ENCODE results near the gene TADA1. TPM values are rescaled to one million over a fixed set of nuclear protein-coding genes. Genes with fewer than 3 reads are reported as not detected.

The TADA1 gene
- total and polyA plus RNA-seq, 3 donors from 2014 or later, result 19.2 to 25.8 (median 22.0) TPM

DNA sequence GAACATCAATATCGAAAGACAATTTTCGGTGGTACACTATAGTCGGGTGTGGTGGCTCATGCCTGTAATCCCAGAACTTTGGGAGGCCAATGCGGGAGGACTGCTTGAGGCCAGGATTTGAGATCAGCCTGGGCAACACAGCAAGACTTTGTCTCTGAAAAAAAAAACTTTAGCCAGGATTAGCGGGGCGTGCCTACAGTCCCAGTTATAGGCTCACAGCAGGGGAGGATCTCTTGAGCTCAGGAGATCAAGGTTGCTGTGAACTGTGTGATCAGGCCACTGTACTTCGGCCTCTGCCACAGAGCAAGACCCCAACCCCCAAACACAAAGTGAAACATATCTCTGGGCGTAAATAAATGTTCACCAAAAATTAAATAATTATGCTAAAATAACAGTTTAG lies 1.6 kb downstream of the TADA1 start:
- no peaks in the 10 kb centered on the region for H3K36me3 ChIP-seq (ENCODE audit: low read depth, missing control alignments)

DNA sequence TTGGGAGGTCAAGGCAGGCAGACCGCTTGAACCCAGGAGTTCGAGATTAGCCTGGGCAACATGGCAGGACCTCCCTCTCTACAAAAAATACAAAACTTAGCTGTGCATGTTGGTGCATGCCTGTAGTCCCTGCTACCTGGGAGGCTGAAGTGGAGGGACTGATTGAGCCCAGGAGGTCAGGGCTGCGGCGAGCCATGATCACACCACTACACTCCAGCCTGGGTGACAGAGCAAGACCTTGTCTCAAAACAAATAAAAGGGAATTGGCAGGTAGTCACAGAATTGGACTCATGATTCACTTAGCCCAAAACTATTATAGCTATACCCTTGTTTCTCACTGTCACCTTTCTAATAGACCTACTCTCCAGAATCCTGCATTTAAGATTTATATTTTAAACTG lies 5.5 kb downstream of the TADA1 start:
- Histone ChIP-seq H3K27me3 (no peaks in the 10 kb centered on the region), H3K4me1 (peaks cover 5% of the 10 kb centered on the region), H3K27ac (no peak overlapping the region), H3K9me3 (no peaks in the 10 kb centered on the region), H3K4me3 (no peak overlapping the region), H3K36me3 (ENCODE audit: low read depth, missing control alignments) (no peaks in the 10 kb centered on the region)
- TF ChIP-seq CTCF (IDR thresholded peaks at IDR 0.05) (no peak), POLR2A (IDR thresholded peaks at IDR 0.05) (no peak)
- intact Hi-C loops (cut with DNase I; ENCODE audit: low total_unique reads), result no loop called here
- no peak for DNase-seq
- WGBS, 2 donors, result 91 to 97% methylated on average over 4 of the region's 4 CpGs

More for the DNA sequence above, 1.6 kb downstream of the TADA1 start:
- Histone ChIP-seq H3K27ac (no peak overlapping the region), H3K4me3 (no peak overlapping the region), H3K27me3 (no peaks in the 10 kb centered on the region), H3K4me1 (peaks cover 8% of the 10 kb centered on the region), H3K9me3 (no peaks in the 10 kb centered on the region)
- 76 to 83% methylated on average over 8 of the region's 8 CpGs for WGBS, 2 donors
- no peak for DNase-seq
- intact Hi-C loops (cut with DNase I; ENCODE audit: low total_unique reads), result no loop called here
- TF ChIP-seq CTCF (IDR thresholded peaks at IDR 0.05) (no peak), POLR2A (IDR thresholded peaks at IDR 0.05) (no peak)

DNA sequence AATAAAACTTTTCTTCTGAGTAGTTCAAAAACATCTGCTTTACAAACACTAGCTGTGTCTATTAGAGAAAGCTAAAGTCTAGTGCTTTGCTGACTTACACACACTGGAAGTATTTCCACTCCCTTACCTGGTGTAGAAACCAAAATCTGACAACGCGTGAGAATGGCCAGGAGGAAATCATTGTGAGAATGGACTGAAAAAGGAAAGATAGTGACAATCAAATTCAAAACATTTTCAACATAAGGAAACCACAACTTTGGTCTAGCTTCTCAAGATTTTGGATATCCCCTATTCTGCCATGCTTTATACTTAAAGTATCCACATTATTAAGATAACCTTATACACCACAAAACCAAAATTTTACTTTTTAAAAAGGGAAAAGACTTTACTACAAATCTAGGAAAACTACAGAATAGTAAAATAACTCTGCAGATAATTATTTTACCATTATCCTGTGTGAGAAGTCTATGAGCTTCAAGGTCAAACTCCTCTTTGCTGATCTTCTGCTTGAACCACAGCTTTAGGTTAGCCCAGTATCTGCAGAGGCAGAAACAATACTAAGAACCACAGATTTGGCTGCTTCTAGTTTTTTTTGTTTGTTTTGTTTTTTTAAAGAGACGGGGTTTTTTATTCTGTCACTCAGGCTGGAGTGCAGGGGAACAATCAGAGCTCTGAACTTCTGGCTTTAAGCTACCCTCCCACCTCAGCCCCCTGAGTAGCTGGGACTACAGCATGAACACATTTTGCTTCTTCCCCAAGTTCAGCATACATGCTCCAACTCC lies 6.6 kb downstream of the TADA1 start:
- H3K27ac ChIP-seq, result no peak overlapping the region
- H3K9me3 ChIP-seq, result no peaks in the 10 kb centered on the region
- TF ChIP-seq CTCF (IDR thresholded peaks at IDR 0.05), result no peak
- TF ChIP-seq POLR2A (IDR thresholded peaks at IDR 0.05), result no peak
- no peaks in the 10 kb centered on the region for H3K27me3 ChIP-seq
- no peaks in the 10 kb centered on the region for H3K4me1 ChIP-seq
- intact Hi-C loops (cut with DNase I; ENCODE audit: low total_unique reads), result no loop called here
- WGBS, 2 donors, result 71 to 77% methylated on average over 3 of the region's 3 CpGs
- H3K36me3 ChIP-seq (ENCODE audit: low read depth, missing control alignments), result no peaks in the 10 kb centered on the region
- no peak overlapping the region for H3K4me3 ChIP-seq
- no peak for DNase-seq

- TF ChIP-seq POLR2A (IDR thresholded peaks at IDR 0.05) (no peak), CTCF (IDR thresholded peaks at IDR 0.05) (no peak)
- intact Hi-C loops (cut with DNase I; ENCODE audit: low total_unique reads), result no loop called here
- H3K36me3 ChIP-seq (ENCODE audit: low read depth, missing control alignments), result no peaks in the 10 kb centered on the region
- WGBS, 2 donors, result 79 to 89% methylated on average over 6 to 7 of the region's 7 CpGs
- no peaks in the 10 kb centered on the region for H3K9me3 ChIP-seq
- DNase-seq, result no peak
- no peaks in the 10 kb centered on the region for H3K27me3 ChIP-seq
- no peaks in the 10 kb centered on the region for H3K4me1 ChIP-seq
- H3K4me3 ChIP-seq, result no peak overlapping the region
- no peak overlapping the region for H3K27ac ChIP-seq
These were observed 7.4 kb downstream of the TADA1 start for GRCh38 chr1:166868639-166869038.

- TF ChIP-seq CTCF (IDR thresholded peaks at IDR 0.05) (no peak), POLR2A (IDR thresholded peaks at IDR 0.05) (no peak)
- Histone ChIP-seq H3K27me3 (no peaks in the 10 kb centered on the region), H3K36me3 (ENCODE audit: low read depth, missing control alignments) (no peaks in the 10 kb centered on the region), H3K4me3 (no peak overlapping the region), H3K9me3 (no peaks in the 10 kb centered on the region), H3K4me1 (no peaks in the 10 kb centered on the region), H3K27ac (no peak overlapping the region)
- DNase-seq, result no peak
- intact Hi-C loops (cut with DNase I; ENCODE audit: low total_unique reads), result no loop called here
- WGBS, 2 donors, result 78 to 81% methylated on average over 5 of the region's 5 CpGs
These were observed 10.1 kb downstream of the TADA1 start for GRCh38 chr1:166865926-166866325.

Measured in testis (tissue), 3 donors.